Lower leg skin (tissue), 3 donors: ENCODE results near the gene ZNF341.

Experiments
- CTCF ChIP-seq, 3 donors: fragments of 450-650 bp; IDR thresholded peaks; one replicate each; pipeline ENCODE4 v1.5.1; 2016; ENCODE audit warnings: antibody characterized with exemption in 3 of 3, mild to moderate bottlenecking in 3 of 3, moderate library complexity in 2 of 3
- POLR2A ChIP-seq, 2 donors: fragments of 450-650 bp; IDR thresholded peaks; one replicate each; pipeline ENCODE4 v1.6.1; 2016 to 2017; ENCODE audit warnings: antibody characterized with exemption in 2 of 2, mild to moderate bottlenecking in 1 of 2, moderate library complexity in 1 of 2

DNA sequence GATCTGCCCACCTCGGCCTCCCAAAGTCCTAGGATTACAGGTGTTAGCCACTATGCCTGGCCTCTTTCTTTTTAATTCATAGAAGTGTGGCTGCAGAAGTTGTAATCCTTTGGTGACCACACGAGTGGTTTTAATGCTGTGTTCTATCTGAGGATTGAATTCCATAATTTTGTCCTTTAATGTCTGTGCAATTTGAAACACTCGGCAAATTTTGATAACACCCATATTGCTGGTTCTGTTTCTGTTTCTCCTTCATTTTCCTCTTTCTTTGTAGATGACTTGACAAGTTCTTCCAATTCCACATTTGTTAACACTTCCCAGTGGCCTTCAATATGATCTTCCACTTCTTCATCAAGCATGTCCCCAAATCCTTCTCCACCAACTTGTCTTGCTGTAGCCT is 76.6 kb downstream of the ZNF341 start:
- TF ChIP-seq POLR2A (IDR thresholded peaks at IDR 0.05) (no peak), CTCF (IDR thresholded peaks at IDR 0.05) (no peak)
